K562 (cell line): ENCODE results near the gene ZKSCAN1.

ENCODE experiments used
- RBM39 ChIP-seq: fragments of 200-400 bp; formaldehyde crosslinking; optimal IDR thresholded peaks from 2 replicates; pipeline ENCODE3; 2018; ENCODE audit warnings: low read depth, low read length
- ZNF263 ChIP-seq: sonication (generic); formaldehyde crosslinking; IDR thresholded peaks from 2 replicates; pipeline ENCODE4 v1.8.0; 2022; ENCODE audit warnings: mild to moderate bottlenecking, missing genetic modification reagents, borderline replicate concordance

DNA sequence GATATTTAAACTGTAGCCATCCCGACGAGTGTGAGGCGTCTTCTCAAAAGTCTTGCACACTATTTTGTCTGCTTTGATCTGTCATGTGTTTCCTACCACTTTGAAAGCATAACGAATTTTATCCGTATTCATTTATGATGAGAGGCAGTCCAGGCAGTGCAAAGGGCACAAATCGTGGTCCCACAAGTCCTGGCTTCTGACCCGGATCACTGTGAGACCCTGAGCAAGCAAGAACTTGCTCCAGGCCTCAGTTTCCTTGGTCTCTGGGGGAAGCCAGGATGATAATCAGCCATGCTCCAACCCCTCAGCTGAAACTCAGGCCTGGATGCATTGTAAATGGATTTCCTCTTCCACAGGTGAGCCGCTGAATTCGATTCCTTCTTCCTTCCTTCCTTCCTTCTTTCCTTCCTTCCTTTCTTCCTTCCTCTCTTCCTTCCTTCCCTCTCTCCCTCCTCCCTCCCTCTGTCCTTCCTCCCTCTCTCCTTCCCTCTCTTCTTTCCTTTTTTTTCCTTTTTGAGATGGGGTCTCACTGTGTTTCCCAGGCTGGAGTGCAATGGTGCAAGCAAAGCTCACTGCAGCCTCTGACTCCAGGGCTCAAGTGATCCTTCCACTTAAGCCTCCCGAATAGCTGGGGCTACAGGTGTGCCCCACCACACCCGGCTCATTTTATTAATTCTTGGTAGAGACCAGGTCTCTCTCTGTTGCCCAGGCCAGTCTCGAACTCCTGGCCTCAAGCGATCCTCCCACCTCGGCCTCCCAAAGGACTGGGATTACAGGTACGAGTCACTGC lies 18.4 kb upstream of the ZKSCAN1 start:
- TF ChIP-seq RBM39 (no peak), ZNF263 (no peak)
